ENCODE data around the gene TAF4.
"Not testable (repeated sequence)": the region's sequence is repeated elsewhere in the genome, so short reads cannot be mapped to it uniquely, and the experiment has no call there.

TAF4 gene

GRCh38 chr20:62096421-62097380 is 31.0 kb upstream of the TAF4 start:
- H3K9ac ChIP-seq (ENCODE audit: low read length), result no peak overlapping the region
- H3K4me3 ChIP-seq (ENCODE audit: low read length), result no peak overlapping the region
- H3K4me1 ChIP-seq (ENCODE audit: control insufficient read depth, insufficient read depth, low read length), result no peaks in the 10 kb centered on the region
- no peaks in the 10 kb centered on the region for H3K36me3 ChIP-seq (ENCODE audit: control insufficient read depth, insufficient read depth, low read length)
- peaks cover 7% of the 10 kb centered on the region for H3K9me3 ChIP-seq (ENCODE audit: control insufficient read depth, low read length)
- peaks cover 1% of the 10 kb centered on the region for H3K27me3 ChIP-seq (ENCODE audit: control insufficient read depth, insufficient read depth, low read length)

GRCh38 chr20:62089393-62089792 is 23.7 kb upstream of the TAF4 start:
- peaks cover 8% of the 10 kb centered on the region for H3K27me3 ChIP-seq (ENCODE audit: control insufficient read depth, insufficient read depth, low read length)
- H3K9me3 ChIP-seq (ENCODE audit: control insufficient read depth, low read length), result no peaks in the 10 kb centered on the region

GRCh38 chr20:62088258-62089127 is 22.8 kb upstream of the TAF4 start:
- no peaks in the 10 kb centered on the region for H3K4me1 ChIP-seq (ENCODE audit: control insufficient read depth, insufficient read depth, low read length)
- no peaks in the 10 kb centered on the region for H3K36me3 ChIP-seq (ENCODE audit: control insufficient read depth, insufficient read depth, low read length)
- H3K9ac ChIP-seq (ENCODE audit: low read length), result no peak overlapping the region
- H3K9me3 ChIP-seq (ENCODE audit: control insufficient read depth, low read length), result no peaks in the 10 kb centered on the region
- H3K27me3 ChIP-seq (ENCODE audit: control insufficient read depth, insufficient read depth, low read length), result peaks cover 8% of the 10 kb centered on the region
- H3K4me3 ChIP-seq (ENCODE audit: low read length), result no peak overlapping the region

More at GRCh38 chr20:62089393-62089792, 23.7 kb upstream of the TAF4 start:
- Histone ChIP-seq H3K4me1 (ENCODE audit: control insufficient read depth, insufficient read depth, low read length) (no peaks in the 10 kb centered on the region), H3K4me3 (ENCODE audit: low read length) (no peak overlapping the region), H3K36me3 (ENCODE audit: control insufficient read depth, insufficient read depth, low read length) (no peaks in the 10 kb centered on the region), H3K9ac (ENCODE audit: low read length) (no peak overlapping the region)

GRCh38 chr20:62087632-62088031 is 22.0 kb upstream of the TAF4 start:
- Histone ChIP-seq H3K4me1 (ENCODE audit: control insufficient read depth, insufficient read depth, low read length) (no peaks in the 10 kb centered on the region), H3K27me3 (ENCODE audit: control insufficient read depth, insufficient read depth, low read length) (peaks cover 8% of the 10 kb centered on the region), H3K9ac (ENCODE audit: low read length) (no peak overlapping the region)

GRCh38 chr20:62087227-62087626 is 21.5 kb upstream of the TAF4 start:
- Histone ChIP-seq H3K9me3 (ENCODE audit: control insufficient read depth, low read length) (no peaks in the 10 kb centered on the region), H3K4me3 (ENCODE audit: low read length) (no peak overlapping the region), H3K4me1 (ENCODE audit: control insufficient read depth, insufficient read depth, low read length) (no peaks in the 10 kb centered on the region), H3K27me3 (ENCODE audit: control insufficient read depth, insufficient read depth, low read length) (peaks cover 8% of the 10 kb centered on the region), H3K36me3 (ENCODE audit: control insufficient read depth, insufficient read depth, low read length) (no peaks in the 10 kb centered on the region), H3K9ac (ENCODE audit: low read length) (no peak overlapping the region)

More at GRCh38 chr20:62087632-62088031, 22.0 kb upstream of the TAF4 start:
- Histone ChIP-seq H3K4me3 (ENCODE audit: low read length) (no peak overlapping the region), H3K9me3 (ENCODE audit: control insufficient read depth, low read length) (no peaks in the 10 kb centered on the region), H3K36me3 (ENCODE audit: control insufficient read depth, insufficient read depth, low read length) (no peaks in the 10 kb centered on the region)

- Histone ChIP-seq H3K27me3 (ENCODE audit: control insufficient read depth, insufficient read depth, low read length) (peaks cover 11% of the 10 kb centered on the region), H3K9ac (ENCODE audit: low read length) (no peak overlapping the region), H3K4me1 (ENCODE audit: control insufficient read depth, insufficient read depth, low read length) (no peaks in the 10 kb centered on the region), H3K36me3 (ENCODE audit: control insufficient read depth, insufficient read depth, low read length) (no peaks in the 10 kb centered on the region), H3K4me3 (ENCODE audit: low read length) (no peak overlapping the region), H3K9me3 (ENCODE audit: control insufficient read depth, low read length) (no peaks in the 10 kb centered on the region)
Observed at GRCh38 chr20:62085206-62085605, 19.5 kb upstream of the TAF4 start.

GRCh38 chr20:62084224-62084623 is 18.5 kb upstream of the TAF4 start:
- H3K4me3 ChIP-seq (ENCODE audit: low read length); H3K9me3 ChIP-seq (ENCODE audit: control insufficient read depth, low read length); H3K4me1 ChIP-seq (ENCODE audit: control insufficient read depth, insufficient read depth, low read length); H3K36me3 ChIP-seq (ENCODE audit: control insufficient read depth, insufficient read depth, low read length); H3K9ac ChIP-seq (ENCODE audit: low read length): not testable (repeated sequence)
- H3K27me3 ChIP-seq (ENCODE audit: control insufficient read depth, insufficient read depth, low read length), result peaks cover 11% of the 10 kb centered on the region

- Histone ChIP-seq H3K9ac (ENCODE audit: low read length) (no peak overlapping the region), H3K27me3 (ENCODE audit: control insufficient read depth, insufficient read depth, low read length) (peaks cover 11% of the 10 kb centered on the region), H3K36me3 (ENCODE audit: control insufficient read depth, insufficient read depth, low read length) (no peaks in the 10 kb centered on the region)
Observed at GRCh38 chr20:62083312-62083711, 17.6 kb upstream of the TAF4 start.

GRCh38 chr20:62080249-62080990 is 14.7 kb upstream of the TAF4 start:
- no peaks in the 10 kb centered on the region for H3K4me1 ChIP-seq (ENCODE audit: control insufficient read depth, insufficient read depth, low read length)
- peaks cover 6% of the 10 kb centered on the region for H3K27me3 ChIP-seq (ENCODE audit: control insufficient read depth, insufficient read depth, low read length)
- peaks cover 3% of the 10 kb centered on the region for H3K9me3 ChIP-seq (ENCODE audit: control insufficient read depth, low read length)
- H3K9ac ChIP-seq (ENCODE audit: low read length), result no peak overlapping the region
- no peaks in the 10 kb centered on the region for H3K36me3 ChIP-seq (ENCODE audit: control insufficient read depth, insufficient read depth, low read length)
- H3K4me3 ChIP-seq (ENCODE audit: low read length), result no peak overlapping the region

More at GRCh38 chr20:62083312-62083711, 17.6 kb upstream of the TAF4 start:
- no peak overlapping the region for H3K4me3 ChIP-seq (ENCODE audit: low read length)
- no peaks in the 10 kb centered on the region for H3K9me3 ChIP-seq (ENCODE audit: control insufficient read depth, low read length)
- H3K4me1 ChIP-seq (ENCODE audit: control insufficient read depth, insufficient read depth, low read length), result no peaks in the 10 kb centered on the region

- no peaks in the 10 kb centered on the region for H3K4me1 ChIP-seq (ENCODE audit: control insufficient read depth, insufficient read depth, low read length)
Observed at GRCh38 chr20:62079166-62079565, 13.5 kb upstream of the TAF4 start.

GRCh38 chr20:62073323-62073722 is 7.6 kb upstream of the TAF4 start:
- Histone ChIP-seq H3K9ac (ENCODE audit: low read length) (no peak overlapping the region), H3K36me3 (ENCODE audit: control insufficient read depth, insufficient read depth, low read length) (no peaks in the 10 kb centered on the region), H3K4me1 (ENCODE audit: control insufficient read depth, insufficient read depth, low read length) (no peaks in the 10 kb centered on the region), H3K9me3 (ENCODE audit: control insufficient read depth, low read length) (peaks cover 4% of the 10 kb centered on the region), H3K27me3 (ENCODE audit: control insufficient read depth, insufficient read depth, low read length) (no peaks in the 10 kb centered on the region), H3K4me3 (ENCODE audit: low read length) (no peak overlapping the region)

More at GRCh38 chr20:62079166-62079565, 13.5 kb upstream of the TAF4 start:
- no peaks in the 10 kb centered on the region for H3K36me3 ChIP-seq (ENCODE audit: control insufficient read depth, insufficient read depth, low read length)
- H3K9ac ChIP-seq (ENCODE audit: low read length), result no peak overlapping the region
- H3K27me3 ChIP-seq (ENCODE audit: control insufficient read depth, insufficient read depth, low read length), result peaks cover 6% of the 10 kb centered on the region
- H3K4me3 ChIP-seq (ENCODE audit: low read length), result no peak overlapping the region
- H3K9me3 ChIP-seq (ENCODE audit: control insufficient read depth, low read length), result peaks cover 4% of the 10 kb centered on the region
